GM12874 (cell line): ENCODE measurements around the gene BBIP1.

Source experiments
- TF ChIP-seq, protein P1 (sequence below): IDR thresholded peaks from 2 replicates; pipeline ENCODE4 v1.5.1; 2011; ENCODE audit warnings: low read depth, mild to moderate bottlenecking, control low read depth, low read length, moderate library complexity; ENCODE audit not compliant: insufficient read depth

BBIP1 gene

DNA sequence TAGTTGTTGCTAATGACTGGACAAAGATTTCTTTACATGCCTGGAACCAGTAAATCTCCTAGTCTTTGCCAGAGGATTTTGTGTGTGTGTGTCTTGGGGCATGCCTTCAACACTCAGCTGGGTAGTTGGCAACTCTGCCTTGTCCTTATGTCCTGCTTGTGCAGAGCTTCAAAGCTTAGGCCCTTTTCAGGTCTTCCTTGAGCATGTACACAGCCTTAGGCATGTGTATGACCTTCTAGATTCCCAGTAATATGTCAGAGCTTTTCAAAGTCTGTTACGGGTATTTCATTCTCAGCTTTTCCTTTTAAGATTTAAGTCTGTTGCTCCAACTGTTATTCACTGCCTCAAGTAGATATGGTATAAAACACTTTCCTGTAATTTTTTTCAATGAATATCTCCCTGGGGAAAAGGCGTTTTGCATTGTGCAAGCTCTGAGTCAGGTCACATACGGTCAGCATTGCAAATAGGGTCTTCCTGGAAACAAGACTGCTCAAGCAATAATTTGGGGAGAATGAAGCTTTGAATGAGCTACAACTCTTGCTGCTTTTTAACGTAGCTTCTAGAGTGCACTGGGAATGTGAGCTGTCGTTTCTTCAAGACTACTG lies 25.9 kb upstream of the BBIP1 start:
- TF ChIP-seq, protein P1, sequence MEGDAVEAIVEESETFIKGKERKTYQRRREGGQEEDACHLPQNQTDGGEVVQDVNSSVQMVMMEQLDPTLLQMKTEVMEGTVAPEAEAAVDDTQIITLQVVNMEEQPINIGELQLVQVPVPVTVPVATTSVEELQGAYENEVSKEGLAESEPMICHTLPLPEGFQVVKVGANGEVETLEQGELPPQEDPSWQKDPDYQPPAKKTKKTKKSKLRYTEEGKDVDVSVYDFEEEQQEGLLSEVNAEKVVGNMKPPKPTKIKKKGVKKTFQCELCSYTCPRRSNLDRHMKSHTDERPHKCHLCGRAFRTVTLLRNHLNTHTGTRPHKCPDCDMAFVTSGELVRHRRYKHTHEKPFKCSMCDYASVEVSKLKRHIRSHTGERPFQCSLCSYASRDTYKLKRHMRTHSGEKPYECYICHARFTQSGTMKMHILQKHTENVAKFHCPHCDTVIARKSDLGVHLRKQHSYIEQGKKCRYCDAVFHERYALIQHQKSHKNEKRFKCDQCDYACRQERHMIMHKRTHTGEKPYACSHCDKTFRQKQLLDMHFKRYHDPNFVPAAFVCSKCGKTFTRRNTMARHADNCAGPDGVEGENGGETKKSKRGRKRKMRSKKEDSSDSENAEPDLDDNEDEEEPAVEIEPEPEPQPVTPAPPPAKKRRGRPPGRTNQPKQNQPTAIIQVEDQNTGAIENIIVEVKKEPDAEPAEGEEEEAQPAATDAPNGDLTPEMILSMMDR = no peak

DNA sequence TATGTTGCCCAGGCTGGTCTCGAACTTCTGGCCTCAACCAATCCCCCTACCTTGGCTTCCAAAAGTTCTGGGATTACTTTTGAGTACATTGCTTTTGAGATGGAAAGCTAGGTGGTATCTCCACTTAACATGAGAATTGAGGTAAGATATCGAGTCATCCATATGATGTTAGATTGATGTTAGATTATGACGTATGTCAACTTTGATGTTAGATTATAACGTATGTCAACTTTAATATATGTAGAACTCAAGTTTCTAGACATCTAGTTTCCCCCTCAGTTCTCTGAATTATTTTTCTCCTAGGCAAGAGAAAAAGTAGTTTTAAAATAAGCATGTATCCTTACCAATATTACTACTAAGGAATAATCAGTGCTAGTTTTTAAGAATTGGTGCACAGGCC lies 20.4 kb upstream of the BBIP1 start:
- TF ChIP-seq, protein P1 = no peak

DNA sequence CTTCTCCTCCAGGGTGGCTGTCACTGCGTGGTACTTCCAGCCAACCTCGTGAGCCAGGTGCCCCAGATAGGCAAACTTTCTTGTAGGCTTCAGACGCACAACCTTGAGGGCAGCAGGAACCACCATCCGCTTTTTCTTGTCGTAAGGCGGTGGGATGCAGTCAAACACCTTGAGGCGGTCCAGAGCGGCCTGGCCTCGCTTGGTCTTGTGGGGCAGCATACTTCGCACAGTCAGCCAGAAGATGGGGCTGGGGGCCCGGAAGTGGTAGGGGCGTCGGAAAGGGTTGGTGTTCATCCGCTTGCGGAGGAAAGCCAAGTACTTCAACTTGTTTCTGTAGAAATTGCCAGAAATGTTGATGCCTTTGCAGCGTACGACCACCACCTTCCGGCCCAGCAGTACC lies 17.8 kb upstream of the BBIP1 start:
- TF ChIP-seq, protein P1 = no peak

DNA sequence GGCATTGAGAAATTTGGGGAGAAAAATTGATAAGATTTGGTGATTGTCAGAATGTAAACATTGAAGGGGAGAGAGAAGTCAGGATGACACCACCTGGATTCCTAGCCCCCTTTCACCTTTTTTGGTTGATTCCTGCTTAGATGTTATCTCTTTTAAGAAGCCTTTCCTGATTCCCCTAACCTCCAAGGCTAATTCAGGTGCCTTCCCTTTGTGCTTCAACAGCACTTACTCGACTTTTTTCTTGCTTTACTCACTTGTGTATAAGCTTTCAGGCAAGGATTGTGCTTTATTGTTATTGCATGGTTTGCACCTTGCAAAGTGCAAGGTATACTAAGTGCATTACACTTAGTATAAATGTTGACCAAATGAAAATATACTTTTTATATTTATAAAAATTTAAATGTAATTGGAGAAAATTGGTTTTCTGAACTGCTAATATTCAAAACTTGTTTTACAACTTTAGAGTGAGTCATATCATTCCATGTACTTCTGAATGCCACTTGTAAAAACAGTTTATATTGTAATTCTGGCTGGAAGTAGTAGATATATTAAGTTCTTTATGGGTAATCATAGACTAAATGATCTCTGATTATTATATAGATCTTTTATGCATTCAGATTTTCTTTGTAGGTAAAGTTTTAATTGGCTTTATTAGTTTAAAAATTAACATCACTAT lies 13.7 kb upstream of the BBIP1 start:
- TF ChIP-seq, protein P1 = no peak

DNA sequence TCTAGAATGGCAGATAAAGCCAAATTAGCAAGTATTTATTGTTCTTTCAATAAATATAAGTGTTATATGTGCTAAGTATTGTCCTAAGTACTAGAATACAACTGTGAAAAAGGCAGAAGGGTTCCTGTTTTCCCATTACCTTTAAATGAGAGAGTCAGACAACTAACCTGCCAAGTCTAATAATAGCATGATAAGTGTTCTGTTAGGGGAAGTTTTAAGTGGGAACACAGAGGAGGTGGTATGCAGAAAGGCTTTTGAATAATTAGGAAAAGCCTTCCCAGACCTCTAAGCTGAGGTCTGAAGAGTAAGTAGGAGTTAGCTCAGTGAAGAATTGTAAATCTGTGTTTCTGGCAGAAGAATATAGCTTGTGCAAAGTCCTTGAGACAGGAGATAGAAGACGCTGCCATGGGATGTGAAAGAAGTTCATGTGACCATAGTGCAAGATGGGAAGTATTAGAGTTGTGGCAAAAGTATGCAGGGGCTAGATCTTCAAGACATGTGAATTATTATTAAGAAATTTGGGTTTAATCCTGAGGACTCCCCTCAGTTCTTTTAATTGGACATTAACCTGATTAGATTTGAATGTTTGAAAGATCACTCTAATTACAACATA lies 12.9 kb upstream of the BBIP1 start:
- TF ChIP-seq, protein P1 = no peak

DNA sequence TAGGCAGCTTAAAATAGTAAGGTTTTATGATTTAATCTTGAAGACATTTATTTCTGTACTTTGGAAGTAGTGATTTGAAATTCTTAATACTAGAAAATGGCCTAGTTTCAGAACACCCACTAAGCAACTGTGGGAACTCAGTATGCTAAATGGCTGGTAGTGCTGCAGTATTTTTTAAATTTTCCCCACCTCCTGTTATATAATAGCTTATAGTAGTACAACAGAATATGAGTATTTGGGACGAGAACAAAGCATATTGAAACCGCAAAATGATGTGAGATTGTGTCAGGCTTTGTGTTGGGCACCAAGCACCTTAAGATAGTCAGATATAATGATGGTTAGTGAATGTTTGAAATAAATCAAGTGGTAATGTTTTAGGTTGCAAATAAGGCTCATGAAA lies 8.5 kb upstream of the BBIP1 start:
- TF ChIP-seq, protein P1 = no peak

DNA sequence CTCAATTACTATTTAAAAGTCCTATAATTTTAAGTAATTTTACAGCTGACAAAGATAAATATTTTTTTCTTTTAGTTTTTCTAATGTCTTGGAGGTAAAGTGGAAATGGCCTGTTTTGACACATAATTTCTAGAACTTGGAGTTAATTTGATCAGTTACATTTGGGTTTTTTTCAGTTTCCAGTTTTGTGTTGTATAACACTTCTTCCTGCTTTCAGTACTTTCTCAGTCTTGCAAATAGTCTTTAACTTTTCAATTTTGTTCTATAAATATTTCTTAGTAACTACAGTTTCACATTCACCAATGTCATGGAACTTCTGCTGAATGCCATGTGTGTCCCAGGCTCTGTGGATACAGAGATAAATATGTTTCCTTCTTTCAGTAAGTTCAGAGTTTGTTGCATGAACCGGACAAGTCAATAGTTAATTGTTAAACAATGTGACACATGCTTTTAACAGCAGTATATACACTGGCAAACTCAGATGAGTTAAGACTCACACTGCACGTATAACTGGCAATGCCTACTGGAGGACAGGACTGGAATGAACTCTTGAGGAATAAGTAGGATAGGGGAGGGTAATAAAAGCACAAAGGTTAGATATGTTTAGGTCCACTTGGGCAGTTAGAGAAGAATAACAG lies 5.0 kb upstream of the BBIP1 start:
- TF ChIP-seq, protein P1 = no peak
